ENCODE data around the gene IRAK1BP1.

- TF ChIP-seq CTCF (IDR thresholded peaks at IDR 0.05 in 2 of 3, conservative IDR thresholded peaks at IDR 0.05 in 1 of 3; ENCODE audit: control insufficient read depth in 2 of 3, extremely low read depth in 1 of 3, insufficient read depth in 1 of 3, low read depth in 3 of 3, low read length in 3 of 3) (peak in 1 of 3 experiments; percentile 18; a peak in 1 of 6 replicates), YY1 (IDR thresholded peaks at IDR 0.05; ENCODE audit: low read depth, low read length) (no peak), EP300 (IDR thresholded peaks at IDR 0.05; ENCODE audit: borderline replicate concordance in 1 of 2, control insufficient read depth in 1 of 2, low read depth in 2 of 2, low read length in 2 of 2) (no peak), NFIC (IDR thresholded peaks at IDR 0.05; ENCODE audit: low read depth, low read length) (no peak), BCL3 (IDR thresholded peaks at IDR 0.05; ENCODE audit: borderline replicate concordance, insufficient read depth, low read depth, low read length, poor library complexity, severe bottlenecking) (no peak), MTA2 (IDR thresholded peaks at IDR 0.05; ENCODE audit: low read depth) (no peak), USF2 (IDR thresholded peaks at IDR 0.05; ENCODE audit: borderline replicate concordance, low read depth, low read length) (no peak), NFYB (IDR thresholded peaks at IDR 0.05; ENCODE audit: insufficient read depth, low read depth, low read length) (no peak), KDM1A (IDR thresholded peaks at IDR 0.05; ENCODE audit: borderline replicate concordance) (no peak), JUND (IDR thresholded peaks at IDR 0.05; ENCODE audit: low read depth, low read length) (no peak)
Observed at GRCh38 chr6:78835817-78836216, 31.5 kb upstream of the IRAK1BP1 start.
